ENCODE measurements around the gene FGR.
A peak's percentile ranks its signal among the peaks of the same experiment; 100 is the strongest.
"Not testable (repeated sequence)": the region's sequence is repeated elsewhere in the genome, so short reads cannot be mapped to it uniquely, and the experiment has no call there.

The FGR gene

DNA sequence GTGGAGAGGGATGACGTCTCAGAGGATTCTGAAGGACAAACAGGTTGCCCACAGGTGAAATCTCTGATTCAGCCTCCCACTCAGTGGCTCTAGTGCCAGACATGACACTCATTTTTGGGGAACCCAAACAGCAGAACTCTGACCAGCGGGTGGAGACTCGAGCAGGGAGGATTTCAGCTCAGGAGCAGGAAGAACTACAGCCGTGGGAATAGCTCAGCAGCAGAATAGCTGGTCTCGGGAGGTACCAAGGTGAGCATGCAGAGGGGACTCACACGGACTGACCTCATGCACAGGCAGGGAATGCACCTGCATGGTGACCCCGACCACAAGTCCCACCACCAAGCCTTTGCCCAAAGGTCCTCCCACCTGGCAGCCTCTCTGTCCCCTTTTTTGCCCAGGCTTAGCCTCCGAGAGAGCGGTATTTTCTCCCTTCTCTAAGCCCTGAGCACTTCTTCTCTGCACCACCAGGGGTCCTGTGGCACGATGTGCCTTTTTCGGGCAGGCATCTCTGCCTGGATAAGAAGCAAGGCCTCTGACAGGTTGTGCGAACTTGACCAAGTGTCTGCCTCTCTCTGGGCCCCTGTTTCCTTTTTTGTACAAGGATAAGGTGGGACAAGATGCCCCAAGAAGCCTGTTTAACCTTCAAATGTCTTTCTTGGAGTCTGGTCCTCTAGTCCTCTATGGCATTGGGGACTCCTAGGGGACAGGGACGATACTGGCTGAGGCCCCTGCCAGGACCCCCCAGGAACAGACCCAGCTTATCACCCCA lies 8.8 kb upstream of the FGR start:
- TF ChIP-seq, protein P1, sequence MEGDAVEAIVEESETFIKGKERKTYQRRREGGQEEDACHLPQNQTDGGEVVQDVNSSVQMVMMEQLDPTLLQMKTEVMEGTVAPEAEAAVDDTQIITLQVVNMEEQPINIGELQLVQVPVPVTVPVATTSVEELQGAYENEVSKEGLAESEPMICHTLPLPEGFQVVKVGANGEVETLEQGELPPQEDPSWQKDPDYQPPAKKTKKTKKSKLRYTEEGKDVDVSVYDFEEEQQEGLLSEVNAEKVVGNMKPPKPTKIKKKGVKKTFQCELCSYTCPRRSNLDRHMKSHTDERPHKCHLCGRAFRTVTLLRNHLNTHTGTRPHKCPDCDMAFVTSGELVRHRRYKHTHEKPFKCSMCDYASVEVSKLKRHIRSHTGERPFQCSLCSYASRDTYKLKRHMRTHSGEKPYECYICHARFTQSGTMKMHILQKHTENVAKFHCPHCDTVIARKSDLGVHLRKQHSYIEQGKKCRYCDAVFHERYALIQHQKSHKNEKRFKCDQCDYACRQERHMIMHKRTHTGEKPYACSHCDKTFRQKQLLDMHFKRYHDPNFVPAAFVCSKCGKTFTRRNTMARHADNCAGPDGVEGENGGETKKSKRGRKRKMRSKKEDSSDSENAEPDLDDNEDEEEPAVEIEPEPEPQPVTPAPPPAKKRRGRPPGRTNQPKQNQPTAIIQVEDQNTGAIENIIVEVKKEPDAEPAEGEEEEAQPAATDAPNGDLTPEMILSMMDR (IDR thresholded peaks at IDR 0.05): peak; percentile 85
- peaks cover 18% of the 10 kb centered on the region for H3K27me3 Mint-ChIP-seq (ENCODE audit: low read depth, poor library complexity)
- H3K9me3 Mint-ChIP-seq: no peaks in the 10 kb centered on the region
- no peak overlapping the region for H3K4me3 Mint-ChIP-seq
- H3K4me1 Mint-ChIP-seq: peaks cover 4% of the 10 kb centered on the region
- no peak overlapping the region for H3K27ac Mint-ChIP-seq
- H3K36me3 Mint-ChIP-seq (ENCODE audit: low read depth): no peaks in the 10 kb centered on the region
- peak; percentile 61 for DNase-seq

DNA sequence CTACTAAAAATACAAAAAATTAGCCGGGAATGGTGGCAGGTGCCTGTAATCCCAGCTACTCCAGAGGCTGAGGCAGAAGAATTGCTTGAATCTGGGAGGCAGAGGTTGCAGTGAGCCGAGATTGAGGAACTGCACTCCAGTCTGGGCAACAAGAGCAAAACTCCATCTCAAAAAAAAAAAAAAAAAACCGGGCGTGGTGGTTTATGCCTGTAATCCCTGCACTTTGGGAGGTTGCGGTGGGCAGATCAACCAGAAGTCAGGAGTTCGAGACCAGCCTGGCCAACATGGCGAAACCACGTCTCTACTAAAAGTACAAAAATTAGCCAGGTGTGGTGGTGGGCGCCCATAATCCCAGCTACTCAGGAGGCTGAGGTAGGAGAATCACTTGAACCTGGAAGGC lies 5.5 kb upstream of the FGR start:
- H3K4me1 Mint-ChIP-seq; H3K9me3 Mint-ChIP-seq; DNase-seq; H3K36me3 Mint-ChIP-seq (ENCODE audit: low read depth); H3K4me3 Mint-ChIP-seq; H3K27ac Mint-ChIP-seq: not testable (repeated sequence)
- peaks cover 31% of the 10 kb centered on the region for H3K27me3 Mint-ChIP-seq (ENCODE audit: low read depth, poor library complexity)

DNA sequence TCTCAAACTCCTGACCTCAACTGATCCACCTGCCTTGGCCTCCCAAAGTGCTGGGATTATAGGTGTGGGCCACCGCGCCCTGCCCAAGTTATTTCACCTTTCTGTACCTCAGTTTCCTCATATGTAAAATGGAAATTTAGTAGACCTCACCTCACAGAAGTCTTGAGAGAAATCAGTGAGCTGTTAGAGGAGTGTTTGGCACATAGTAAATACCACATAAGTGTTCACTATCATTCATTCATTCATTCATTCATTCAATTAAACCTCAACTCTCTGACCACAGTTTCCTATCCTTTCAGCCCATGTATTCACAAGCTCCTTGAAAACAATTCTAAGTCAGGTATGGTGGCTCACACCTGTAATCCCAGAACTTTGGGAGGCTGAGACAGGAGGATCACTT lies 3.8 kb upstream of the FGR start:
- H3K27ac Mint-ChIP-seq: no peak overlapping the region
- H3K36me3 Mint-ChIP-seq (ENCODE audit: low read depth): no peaks in the 10 kb centered on the region
- H3K4me1 Mint-ChIP-seq: peaks cover 14% of the 10 kb centered on the region
- H3K9me3 Mint-ChIP-seq: no peaks in the 10 kb centered on the region
- TF ChIP-seq, protein P1 (IDR thresholded peaks at IDR 0.05): no peak
- peaks cover 44% of the 10 kb centered on the region for H3K27me3 Mint-ChIP-seq (ENCODE audit: low read depth, poor library complexity)
- H3K4me3 Mint-ChIP-seq: no peak overlapping the region
- no peak for DNase-seq

DNA sequence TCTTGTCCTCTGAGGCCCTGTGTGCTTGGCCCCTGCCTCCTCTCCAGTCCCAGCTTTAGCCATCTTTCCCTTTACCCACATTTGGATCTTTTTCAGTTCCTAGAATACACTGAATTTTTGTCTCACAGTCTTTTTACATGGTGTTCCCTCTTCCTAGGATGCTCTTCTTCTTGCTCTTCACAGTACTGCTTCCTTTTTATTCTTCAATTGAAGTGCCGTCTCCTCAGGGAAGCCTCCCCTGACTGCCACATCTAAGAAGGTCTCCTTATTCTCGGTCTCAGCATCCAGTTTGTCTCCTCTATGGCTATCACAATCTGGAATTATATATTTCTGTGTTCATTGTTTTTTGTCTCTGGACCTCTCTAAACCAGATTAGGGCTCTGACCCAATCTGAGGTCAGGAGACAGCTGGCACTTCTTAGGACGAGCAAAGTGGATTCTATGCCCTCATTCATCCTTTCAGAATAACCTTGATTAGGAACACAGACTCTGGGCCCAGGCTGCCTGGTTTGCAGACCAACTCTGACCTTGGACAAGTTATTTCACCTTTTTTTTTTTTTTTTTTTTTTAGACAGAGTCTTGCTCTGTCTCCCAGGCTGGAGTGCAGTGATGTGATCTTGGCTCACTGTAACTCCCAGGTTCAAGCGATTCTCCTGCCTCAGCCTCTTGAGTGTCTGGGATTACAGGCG lies 3.2 kb upstream of the FGR start:
- Mint-ChIP-seq H3K27ac (no peak overlapping the region), H3K4me3 (no peak overlapping the region), H3K27me3 (ENCODE audit: low read depth, poor library complexity) (peaks cover 50% of the 10 kb centered on the region), H3K36me3 (ENCODE audit: low read depth) (no peaks in the 10 kb centered on the region), H3K4me1 (peaks cover 10% of the 10 kb centered on the region), H3K9me3 (no peaks in the 10 kb centered on the region)
- TF ChIP-seq, protein P1 (IDR thresholded peaks at IDR 0.05): no peak
- DNase-seq: no peak

DNA sequence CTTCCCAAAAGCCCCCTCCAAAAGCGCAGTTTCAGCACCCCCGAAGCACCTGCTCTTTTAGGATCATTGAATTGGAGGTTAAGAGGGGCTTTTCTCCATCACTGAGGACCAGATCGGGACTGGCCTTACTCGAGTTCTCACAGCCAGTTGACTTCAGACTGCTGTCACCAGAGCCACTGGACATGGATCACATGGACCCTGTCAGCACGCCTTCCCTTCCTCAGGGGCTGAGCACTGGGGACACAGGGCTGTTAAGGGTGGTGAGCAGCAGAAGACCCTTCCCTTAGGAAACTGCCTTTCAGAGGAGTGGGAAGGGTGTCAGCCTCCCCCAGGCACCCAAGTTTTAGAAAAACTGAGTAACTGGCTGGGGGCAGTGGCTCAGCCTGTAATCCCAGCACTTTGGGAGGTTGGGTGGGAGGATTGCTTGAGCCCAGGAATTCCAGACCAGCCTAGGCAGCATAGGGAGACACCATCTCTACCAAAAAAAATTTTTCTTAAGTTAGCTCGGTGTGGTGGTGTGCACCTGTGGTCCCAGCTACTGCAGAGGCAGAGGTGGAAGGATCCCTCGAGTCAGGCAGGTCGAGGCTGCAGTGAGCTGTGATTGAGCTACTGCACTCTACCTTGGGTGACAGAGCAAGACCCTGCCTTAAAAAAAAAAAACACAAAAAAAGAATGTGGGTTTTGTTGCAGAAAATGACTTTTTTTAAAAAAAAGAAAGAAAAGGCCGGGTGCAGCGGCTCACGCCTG lies 584 bp upstream of the FGR start:
- H3K4me3 Mint-ChIP-seq: peak overlapping the region; percentile 67
- H3K27me3 Mint-ChIP-seq (ENCODE audit: low read depth, poor library complexity): peaks cover 70% of the 10 kb centered on the region
- no peaks in the 10 kb centered on the region for H3K9me3 Mint-ChIP-seq
- H3K27ac Mint-ChIP-seq: no peak overlapping the region
- DNase-seq: no peak
- TF ChIP-seq, protein P1 (IDR thresholded peaks at IDR 0.05): no peak
- H3K4me1 Mint-ChIP-seq: peaks cover 30% of the 10 kb centered on the region
- H3K36me3 Mint-ChIP-seq (ENCODE audit: low read depth): no peaks in the 10 kb centered on the region
